ENCODE data around the gene NUF2.

DNA sequence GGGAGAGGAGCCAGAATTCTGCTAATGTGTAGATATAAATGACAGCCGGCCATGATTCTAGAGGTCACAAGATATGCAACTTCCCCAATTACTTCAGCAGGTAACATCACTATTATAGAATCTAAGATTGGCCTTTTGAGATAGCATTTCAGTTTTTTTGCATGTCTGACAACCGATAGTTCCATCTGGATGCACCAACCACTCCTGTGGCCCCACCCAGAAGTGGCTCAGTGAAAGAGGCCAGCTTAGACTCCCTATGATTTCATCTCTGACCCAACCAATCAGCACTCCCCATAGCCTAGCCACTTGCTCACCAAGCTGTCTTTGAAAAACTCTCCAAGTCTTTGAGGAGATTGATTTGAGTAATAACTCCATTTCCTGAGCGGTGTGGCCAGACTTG lies 30.3 kb upstream of the NUF2 start:
- TF ChIP-seq POLR2AphosphoS5 (IDR thresholded peaks at IDR 0.05) (no peak), POLR2A (IDR thresholded peaks at IDR 0.05) (no peak)
- TF ChIP-seq, protein P1, sequence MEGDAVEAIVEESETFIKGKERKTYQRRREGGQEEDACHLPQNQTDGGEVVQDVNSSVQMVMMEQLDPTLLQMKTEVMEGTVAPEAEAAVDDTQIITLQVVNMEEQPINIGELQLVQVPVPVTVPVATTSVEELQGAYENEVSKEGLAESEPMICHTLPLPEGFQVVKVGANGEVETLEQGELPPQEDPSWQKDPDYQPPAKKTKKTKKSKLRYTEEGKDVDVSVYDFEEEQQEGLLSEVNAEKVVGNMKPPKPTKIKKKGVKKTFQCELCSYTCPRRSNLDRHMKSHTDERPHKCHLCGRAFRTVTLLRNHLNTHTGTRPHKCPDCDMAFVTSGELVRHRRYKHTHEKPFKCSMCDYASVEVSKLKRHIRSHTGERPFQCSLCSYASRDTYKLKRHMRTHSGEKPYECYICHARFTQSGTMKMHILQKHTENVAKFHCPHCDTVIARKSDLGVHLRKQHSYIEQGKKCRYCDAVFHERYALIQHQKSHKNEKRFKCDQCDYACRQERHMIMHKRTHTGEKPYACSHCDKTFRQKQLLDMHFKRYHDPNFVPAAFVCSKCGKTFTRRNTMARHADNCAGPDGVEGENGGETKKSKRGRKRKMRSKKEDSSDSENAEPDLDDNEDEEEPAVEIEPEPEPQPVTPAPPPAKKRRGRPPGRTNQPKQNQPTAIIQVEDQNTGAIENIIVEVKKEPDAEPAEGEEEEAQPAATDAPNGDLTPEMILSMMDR (IDR thresholded peaks at IDR 0.05 in 8 of 11, conservative IDR thresholded peaks at IDR 0.05 in 3 of 11): no peak
